ENCODE results near the gene PLEKHA8.
A peak's percentile ranks its signal among the peaks of the same experiment; 100 is the strongest.

PLEKHA8 gene

DNA sequence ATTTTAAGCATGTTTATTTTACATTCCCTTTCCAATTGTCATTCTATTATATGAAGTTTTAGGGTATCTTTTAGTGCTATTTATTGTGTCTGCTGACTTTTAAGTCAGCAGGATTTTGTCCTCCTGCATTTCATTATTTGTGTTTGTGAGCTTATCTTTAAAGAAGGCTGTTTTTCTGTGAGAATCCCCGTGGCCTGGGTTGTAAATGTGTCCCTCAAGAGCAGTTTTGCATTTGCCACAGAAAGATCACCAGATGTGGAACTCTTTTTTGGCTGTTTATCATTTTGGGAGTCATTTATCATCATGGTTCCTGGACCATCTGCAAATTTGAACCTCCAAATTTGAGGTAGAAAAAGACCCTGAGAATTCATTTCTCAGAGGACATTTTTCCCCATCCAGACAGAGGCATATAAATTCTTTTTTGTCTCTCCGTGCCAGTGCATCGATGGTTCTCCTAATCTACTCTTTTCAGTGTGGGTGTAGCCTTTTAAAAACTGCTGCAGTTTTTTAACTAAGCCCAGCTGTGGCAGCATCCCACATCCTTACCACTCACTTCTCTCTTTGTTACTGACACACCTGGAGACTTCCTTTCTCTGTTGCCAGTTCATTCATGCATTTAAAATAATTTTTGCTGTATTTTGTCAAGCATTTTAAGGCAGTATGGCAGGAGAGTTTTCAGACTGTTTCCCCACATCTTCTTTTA lies 86.5 kb downstream of the PLEKHA8 start:
- DNase-seq = no peak

DNA sequence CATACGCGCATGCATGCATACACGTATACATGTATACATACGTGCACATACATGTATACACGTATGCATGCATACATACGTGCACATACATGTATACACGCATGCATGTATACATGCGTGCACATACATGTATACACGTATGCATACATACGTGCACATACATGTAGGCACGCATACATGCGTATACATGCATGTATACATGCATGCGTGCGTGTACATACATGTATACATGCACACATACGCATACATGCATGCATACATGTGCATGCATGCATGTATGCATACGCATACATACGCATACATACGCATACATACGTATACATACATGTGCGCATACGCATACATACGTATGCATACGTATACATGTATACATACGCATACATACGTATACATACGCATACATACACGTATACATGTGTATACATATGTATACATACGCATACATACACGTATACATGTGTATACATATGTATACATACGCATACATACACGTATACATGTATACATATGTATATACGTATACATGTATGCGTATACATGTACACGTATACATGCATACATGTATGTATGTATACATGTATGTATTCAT lies 87.6 kb downstream of the PLEKHA8 start:
- DNase-seq = no peak

- DNase-seq = no peak
These were observed 88.6 kb downstream of the PLEKHA8 start for GRCh38 chr7:30116771-30117170.

DNA sequence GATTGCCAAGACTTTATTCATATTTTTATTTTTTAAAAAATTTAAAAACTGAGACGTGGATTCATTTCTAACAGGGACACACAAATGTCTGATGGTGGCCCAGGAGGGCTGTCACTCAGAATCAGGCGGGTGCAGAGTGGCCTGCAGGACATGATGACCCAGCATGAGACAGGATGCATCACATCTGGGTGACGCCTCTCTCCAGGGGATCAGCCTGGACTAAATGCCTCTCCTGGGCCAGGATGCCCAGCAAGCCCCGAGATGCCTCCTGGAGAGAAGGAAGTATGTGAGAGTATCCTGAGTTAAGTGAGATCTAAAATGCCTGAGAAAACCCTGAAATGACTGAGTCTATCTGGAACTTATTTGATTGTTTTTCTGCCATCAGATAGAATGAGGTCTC lies 89.7 kb downstream of the PLEKHA8 start:
- no peak for DNase-seq

DNA sequence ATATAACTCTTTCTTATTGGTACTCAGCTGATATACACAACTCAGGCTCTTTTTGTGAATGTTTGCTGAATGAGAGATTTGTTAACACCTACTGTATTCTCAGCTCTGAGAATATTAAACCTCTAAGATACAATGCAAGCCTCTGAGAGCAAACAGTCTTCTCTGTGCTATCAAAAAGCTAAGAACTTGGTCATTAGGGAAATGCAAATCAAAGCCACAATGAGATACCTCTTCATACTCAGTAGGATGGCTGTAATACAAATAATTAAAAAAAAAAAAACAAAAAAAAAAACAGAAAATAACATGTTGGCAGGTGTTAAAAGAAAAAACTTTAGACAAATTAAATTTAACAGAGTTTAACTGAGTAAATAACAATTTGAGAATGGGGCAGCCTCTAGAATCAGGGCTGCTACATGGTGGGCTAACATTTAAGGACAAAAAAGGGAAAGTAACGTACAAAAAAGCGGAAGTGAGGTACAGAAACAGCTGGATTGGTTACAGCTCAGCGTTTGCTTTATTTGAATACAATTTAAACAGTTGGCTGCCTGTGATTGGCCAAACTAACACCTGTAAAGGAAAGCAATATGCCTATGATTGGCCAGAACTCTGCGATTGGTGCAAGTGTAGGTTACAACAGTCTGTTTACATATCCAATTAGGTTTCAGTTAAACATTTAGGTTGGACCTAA lies 91.8 kb downstream of the PLEKHA8 start:
- no peak for DNase-seq

- DNase-seq = no peak
These were observed 105.8 kb downstream of the PLEKHA8 start for GRCh38 chr7:30133736-30134610.

GRCh38 chr7:30134611-30135300 lies 106.5 kb downstream of the PLEKHA8 start, which contains the start of gene MTURN:
Gene MTURN (plus strand): TSS chr7:30134986. CDS start chr7:30135137, 151 bp downstream.
- DNase-seq = peak; percentile 95

DNA sequence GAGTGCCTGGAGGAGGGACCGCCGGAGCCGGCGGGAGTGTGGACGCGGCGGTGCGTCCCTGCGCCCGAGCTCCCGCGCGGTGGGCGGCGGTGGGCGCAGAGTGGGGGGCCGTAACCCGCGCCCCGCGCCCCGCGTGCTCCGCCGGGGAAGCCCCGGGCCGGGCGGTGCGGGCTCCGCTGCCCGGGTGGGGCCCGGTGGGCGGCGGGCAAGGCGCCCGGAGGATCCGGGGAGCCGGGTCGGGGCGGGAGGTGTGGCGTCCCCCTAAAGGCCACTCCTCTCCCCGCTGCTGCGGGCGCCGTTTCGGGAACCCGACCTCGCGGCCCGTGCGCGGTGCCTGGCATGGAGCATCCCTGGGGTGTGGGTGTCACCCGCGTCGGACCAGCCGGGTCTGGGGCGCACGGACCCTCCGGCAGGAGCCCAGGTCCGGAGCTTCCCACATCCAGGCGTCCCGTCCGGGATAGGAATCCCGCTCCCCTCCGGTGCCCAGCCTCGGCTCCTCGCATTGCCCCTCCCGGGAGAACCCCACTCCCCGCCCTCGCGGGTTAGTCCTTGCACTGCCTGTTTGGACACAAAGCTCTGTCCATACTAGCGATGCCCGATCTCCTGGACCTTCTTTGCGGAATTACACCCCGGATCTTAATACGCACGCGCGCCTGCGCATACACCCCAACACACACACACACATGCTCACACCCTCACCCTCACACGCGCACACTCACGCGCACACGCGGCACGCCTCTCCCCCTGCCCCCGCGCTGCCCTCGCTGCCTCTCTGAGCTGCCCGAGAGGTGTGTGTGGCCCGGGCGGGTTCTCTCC lies 107.3 kb downstream of the PLEKHA8 start:
- DNase-seq = peak; percentile 81

- no peak for DNase-seq
These were observed 108.0 kb downstream of the PLEKHA8 start for GRCh38 chr7:30136117-30136731.

GRCh38 chr7:30136743-30137485 lies 108.7 kb downstream of the PLEKHA8 start:
- no peak for DNase-seq

DNA sequence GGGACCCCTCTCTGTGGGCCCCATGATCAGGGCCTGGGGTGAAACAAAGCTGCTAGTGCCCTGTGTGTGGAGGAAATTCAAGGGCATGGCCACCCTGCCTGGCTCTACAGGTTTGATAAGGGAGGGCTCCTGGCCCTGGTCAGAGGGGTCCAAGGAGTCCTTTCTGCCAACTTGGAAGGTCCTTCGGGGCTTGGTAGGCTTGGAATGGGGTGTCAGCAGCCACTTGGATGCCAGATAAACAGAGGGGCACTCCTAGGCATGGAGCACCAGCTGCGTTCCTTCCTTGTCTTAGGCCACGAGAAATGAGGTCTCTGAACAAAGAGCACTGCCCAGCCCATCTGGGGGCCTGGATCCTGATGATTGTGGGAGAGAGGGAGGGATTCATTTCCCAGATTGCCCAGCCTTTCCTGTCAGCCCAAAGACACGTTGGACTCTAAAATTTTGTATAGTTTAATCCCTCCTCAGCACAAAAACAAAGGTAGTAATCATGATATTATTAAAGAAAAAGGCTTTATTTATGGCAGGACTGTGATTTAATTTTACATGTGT lies 111.7 kb downstream of the PLEKHA8 start:
- DNase-seq = no peak

DNA sequence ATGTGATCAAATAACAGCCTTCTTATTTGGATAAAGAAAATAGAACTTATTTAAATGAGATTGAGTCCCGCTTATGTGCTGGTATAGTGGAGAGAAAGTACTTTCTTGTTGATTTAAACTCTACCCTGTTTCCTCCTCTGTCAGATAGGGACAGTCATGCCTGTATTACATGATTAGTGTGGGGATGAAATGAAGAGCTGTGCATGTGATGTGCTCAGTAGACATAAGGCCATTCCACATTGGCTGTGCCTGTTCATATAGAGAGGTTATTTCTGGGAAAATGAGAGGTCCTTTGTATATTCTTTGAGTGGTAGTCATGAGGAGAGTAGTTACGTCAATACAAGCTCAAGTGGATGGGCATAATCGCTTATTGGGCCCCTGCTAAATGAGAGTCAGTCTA lies 112.2 kb downstream of the PLEKHA8 start:
- no peak for DNase-seq

DNA sequence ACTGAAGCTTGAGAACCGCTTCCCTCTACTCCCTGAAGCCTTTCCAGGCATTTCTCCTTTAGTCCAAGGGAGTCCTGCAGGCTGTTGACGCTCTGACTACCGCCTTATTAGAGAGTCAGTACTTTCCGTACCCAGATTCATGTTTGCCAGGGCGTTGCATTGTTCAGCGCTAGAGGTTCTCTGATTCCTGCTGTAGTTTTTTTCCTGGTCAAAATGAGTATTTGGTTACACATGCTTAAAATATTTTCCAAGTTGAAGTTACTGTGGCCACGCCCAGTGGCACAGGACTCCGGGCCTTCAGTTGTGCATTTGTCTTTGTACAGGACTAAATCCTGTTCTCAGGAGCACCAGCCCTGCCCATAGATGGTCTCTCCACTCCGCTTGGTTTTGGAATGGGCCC lies 114.5 kb downstream of the PLEKHA8 start:
- no peak for DNase-seq

GRCh38 chr7:30143748-30144251 lies 115.6 kb downstream of the PLEKHA8 start:
- no peak for DNase-seq

DNA sequence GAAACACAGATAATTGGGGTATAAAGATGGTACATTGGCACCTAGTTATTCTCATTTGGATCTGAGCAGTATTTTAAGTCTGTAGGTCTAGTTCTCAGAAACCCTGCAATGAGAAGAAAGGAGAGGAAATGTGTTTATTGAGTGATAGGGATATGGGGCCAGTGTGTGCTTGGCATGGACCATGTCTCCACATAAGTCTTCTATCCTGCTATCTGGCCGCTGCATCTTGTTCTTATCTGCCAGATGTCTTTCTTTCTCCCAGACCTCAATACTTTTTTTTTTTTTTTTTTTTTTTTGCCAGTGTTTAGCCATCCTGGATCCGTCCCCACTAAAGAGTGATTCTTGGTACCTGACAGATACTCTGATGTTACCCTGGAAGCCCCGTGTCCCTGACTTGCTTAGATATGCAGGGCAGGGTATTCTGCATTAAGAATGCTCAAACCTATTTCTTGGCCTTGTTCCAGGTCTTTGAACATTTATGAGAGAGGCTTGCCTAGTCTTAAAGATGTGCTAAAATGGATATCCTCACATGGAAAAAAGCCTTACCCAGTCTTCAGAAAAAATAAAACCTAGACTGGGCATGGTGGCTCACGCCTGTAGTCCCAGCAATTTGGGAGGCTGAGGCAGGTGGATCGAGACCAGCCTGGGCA lies 116.6 kb downstream of the PLEKHA8 start:
- no peak for DNase-seq

GRCh38 chr7:30145426-30145970 lies 117.3 kb downstream of the PLEKHA8 start:
- no peak for DNase-seq

DNA sequence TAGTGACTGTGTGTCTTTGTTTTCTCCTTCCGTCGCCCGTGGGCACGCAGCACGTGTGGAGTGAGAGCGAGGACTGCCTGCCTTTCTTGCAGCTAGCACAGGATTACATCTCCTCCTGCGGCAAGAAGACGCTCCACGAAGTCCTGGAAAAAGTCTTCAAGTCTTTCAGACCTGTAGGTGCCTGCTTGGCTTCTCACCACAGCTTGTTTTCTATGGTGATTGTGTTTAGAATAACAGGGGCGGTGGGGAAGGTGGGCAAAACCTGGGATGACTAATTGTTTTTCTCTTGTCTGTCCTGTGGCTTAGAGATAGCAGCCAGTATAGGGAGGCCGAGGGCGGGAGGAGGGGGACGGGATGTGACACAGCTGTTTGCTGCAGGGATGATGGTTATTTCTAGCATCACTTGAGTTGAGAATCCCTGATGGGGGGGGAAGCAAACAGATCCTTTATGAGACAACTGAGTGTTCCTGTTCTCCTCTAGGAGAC lies 118.0 kb downstream of the PLEKHA8 start:
- DNase-seq = no peak

- DNase-seq = no peak
These were observed 119.0 kb downstream of the PLEKHA8 start for GRCh38 chr7:30147223-30147622.

GRCh38 chr7:30147785-30148184 lies 119.6 kb downstream of the PLEKHA8 start:
- DNase-seq = no peak

Measured in activated effector memory CD4-positive, alpha-beta T cell treated with anti-CD3 and anti-CD28 coated beads, Interleukin-2, amount 50 U/mL, for 16 hours (primary cell).